ENCODE data around the gene SLC1A3. TPM values are rescaled to one million over a fixed set of nuclear protein-coding genes. Genes with fewer than 3 reads are reported as not detected.
A peak's percentile ranks its signal among the peaks of the same experiment; 100 is the strongest.

The SLC1A3 gene
- total and polyA plus RNA-seq, 2 of the 4 experiments (the other 2 are of a cell fraction) = 0.27 to 1.3 TPM

GRCh38 chr5:36657563-36657995 is 51.2 kb downstream of the SLC1A3 start:
- dilution Hi-C loops (cut with HindIII; ENCODE audit: low sequenced_read_pairs, unreplicated experiment) (no loop called here), intact Hi-C loops (cut with micrococcal nuclease) (loop anchor here (2.0 kb wide), 1 partner anchor 51 kb away; the partner anchor contains the start of gene SLC1A3), in situ Hi-C loops (cut with MboI; ENCODE audit: low sequenced_read_pairs) (no loop called here)
- Histone ChIP-seq H3K4me2 (ENCODE audit: low read depth, low read length) (no peak overlapping the region; the same call in 1 of the 2 replicates), H3K14ac (replicated peaks; ENCODE audit: low read depth, low read length) (peak overlapping the region; percentile 28; the same call in 1 of the 2 replicates), H2BK20ac (ENCODE audit: low read depth, low read length) (peak overlapping the region; percentile 52; the same call in 1 of the 2 replicates), H2AFZ (replicated peaks; ENCODE audit: low read length, poor library complexity) (peak overlapping the region; percentile 65), H3K18ac (ENCODE audit: low read depth, low read length) (no peak overlapping the region), H3K9me1 (ENCODE audit: insufficient read depth, low read length) (peaks cover 14% of the 10 kb centered on the region; the same call in 1 of the 2 replicates), H2BK5ac (ENCODE audit: low read depth, low read length, poor library complexity, severe bottlenecking) (peak overlapping the region; percentile 41), H2BK120ac (ENCODE audit: low read depth, low read length) (peak overlapping the region; percentile 80; the same call in 1 of the 2 replicates), H3K23ac (ENCODE audit: low read depth, low read length) (no peak overlapping the region), H2BK15ac (ENCODE audit: low read depth, low read length) (peak overlapping the region; percentile 67; the same call in 1 of the 3 replicates), H3K56ac (ENCODE audit: extremely low read depth, insufficient read depth, low read length) (peak overlapping the region; percentile 45), H3K79me1 (ENCODE audit: low read depth in 1 of 2, low read length in 2 of 2) (no peaks in the 10 kb centered on the region), H3K9ac (ENCODE audit: low read depth, low read length) (no peak overlapping the region), H3K4ac (ENCODE audit: low read depth, low read length) (peak overlapping the region; percentile 69; the same call in 1 of the 2 replicates), H3K4me1 (ENCODE audit: control insufficient read depth, insufficient read depth, low read length) (peaks cover 5% of the 10 kb centered on the region), H3K36me3 (ENCODE audit: control insufficient read depth, insufficient read depth, low read length) (no peaks in the 10 kb centered on the region), H3K9me3 (ENCODE audit: control insufficient read depth, insufficient read depth, low read length) (no peaks in the 10 kb centered on the region), H3K27me3 (ENCODE audit: control insufficient read depth, insufficient read depth, low read length) (no peaks in the 10 kb centered on the region), H3K4me3 (ENCODE audit: insufficient read depth, low read depth, low read length) (no peak overlapping the region), H4K8ac (ENCODE audit: low read depth in 2 of 2, low read length in 2 of 2) (peak overlapping the region in 1 of 2 experiments; percentile 42; a peak in 1 of 4 replicates), H4K91ac (ENCODE audit: insufficient read depth, low read depth, low read length) (no peak overlapping the region; the same call in 1 of the 2 replicates), H3K27ac (ENCODE audit: insufficient read depth, low read length) (peak overlapping the region; percentile 47), H4K5ac (ENCODE audit: low read depth, low read length) (no peak overlapping the region), H2AK9ac (replicated peaks; ENCODE audit: low read depth, low read length, poor library complexity) (no peak overlapping the region), H4K20me1 (ENCODE audit: insufficient read depth, low read length) (no peaks in the 10 kb centered on the region), H2AK5ac (ENCODE audit: low read depth, low read length) (no peak overlapping the region)
- TF ChIP-seq NFE2L2 (IDR thresholded peaks at IDR 0.05; ENCODE audit: low read depth, low read length) = no peak
- no peak for TF ChIP-seq MAFK (IDR thresholded peaks at IDR 0.05; ENCODE audit: low read depth, low read length)
- TF ChIP-seq RAD21 (IDR thresholded peaks at IDR 0.05; ENCODE audit: low read length) = no peak
- no peak for TF ChIP-seq RFX5 (IDR thresholded peaks at IDR 0.05; ENCODE audit: low read depth, low read length)
- no peak for TF ChIP-seq MAZ (IDR thresholded peaks at IDR 0.05; ENCODE audit: borderline replicate concordance, low read depth, low read length)
- TF ChIP-seq BHLHE40 (IDR thresholded peaks at IDR 0.05; ENCODE audit: low read depth, low read length) = peak; percentile 49
- no peak for TF ChIP-seq SMC3 (IDR thresholded peaks at IDR 0.05; ENCODE audit: low read depth, low read length)
- no peak for TF ChIP-seq POLR2A (IDR thresholded peaks at IDR 0.05; ENCODE audit: low read depth, low read length)
- TF ChIP-seq RCOR1 (IDR thresholded peaks at IDR 0.05; ENCODE audit: insufficient replicate concordance, low read length) = no peak
- peak; percentile 100 for TF ChIP-seq CEBPB (IDR thresholded peaks at IDR 0.05; ENCODE audit: low read depth, low read length)
- TF ChIP-seq ELK1 (IDR thresholded peaks at IDR 0.05; ENCODE audit: borderline replicate concordance, low read depth, low read length) = no peak
- no peak for TF ChIP-seq CTCF (conservative IDR thresholded peaks at IDR 0.05; ENCODE audit: low read depth, low read length)
- no peak for TF ChIP-seq CHD1 (IDR thresholded peaks at IDR 0.05; ENCODE audit: low read depth, low read length)
- peak; percentile 38; the same call in 1 of the 2 replicates for TF ChIP-seq FOS (IDR thresholded peaks at IDR 0.05; ENCODE audit: low read depth, low read length)
- TF ChIP-seq, protein P1, sequence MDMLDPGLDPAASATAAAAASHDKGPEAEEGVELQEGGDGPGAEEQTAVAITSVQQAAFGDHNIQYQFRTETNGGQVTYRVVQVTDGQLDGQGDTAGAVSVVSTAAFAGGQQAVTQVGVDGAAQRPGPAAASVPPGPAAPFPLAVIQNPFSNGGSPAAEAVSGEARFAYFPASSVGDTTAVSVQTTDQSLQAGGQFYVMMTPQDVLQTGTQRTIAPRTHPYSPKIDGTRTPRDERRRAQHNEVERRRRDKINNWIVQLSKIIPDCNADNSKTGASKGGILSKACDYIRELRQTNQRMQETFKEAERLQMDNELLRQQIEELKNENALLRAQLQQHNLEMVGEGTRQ (IDR thresholded peaks at IDR 0.05; ENCODE audit: low read depth, low read length) = peak; percentile 66
- TF ChIP-seq MXI1 (IDR thresholded peaks at IDR 0.05; ENCODE audit: borderline replicate concordance, low read depth, low read length) = no peak
- BruUV-seq (replicated peaks) = no TSS peak
- ChIA-PET CTCF (interaction anchor here (1.0 kb wide), 1 partner anchor 187 kb away, joined by 3 read pairs; no protein-coding TSS in a partner anchor), POLR2A (ENCODE audit: unreplicated experiment) (no interaction called here)
- ATAC-seq (ENCODE audit: low read depth) (peak; percentile 93), DNase-seq (peak; percentile 99)
- 0% methylated on average over 1 of the region's 5 CpGs; no CpG with 5 or more reads in 1 of the 2 experiments for WGBS, 2 experiments (ENCODE audit: extremely low coverage in 2 of 2, insufficient read length in 1 of 2)
